ENCODE results near the gene FICD.
A peak's percentile ranks its signal among the peaks of the same experiment; 100 is the strongest.

The FICD gene

GRCh38 chr12:108559007-108559655, 44.1 kb downstream of the FICD start:
- DNase-seq (ENCODE audit: insufficient read length, low spot score): no peak
- FAIRE-seq: no peak
- no peak for TF ChIP-seq CTCF (IDR thresholded peaks at IDR 0.05; ENCODE audit: insufficient read depth, missing control alignments)

- TF ChIP-seq CTCF (IDR thresholded peaks at IDR 0.05; ENCODE audit: insufficient read depth, missing control alignments): no peak
- DNase-seq (ENCODE audit: insufficient read length, low spot score) (no peak), FAIRE-seq (no peak)
Observed at GRCh38 chr12:108559748-108560147, 44.7 kb downstream of the FICD start.

- FAIRE-seq (no peak), DNase-seq (ENCODE audit: insufficient read length, low spot score) (no peak)
- no peak for TF ChIP-seq CTCF (IDR thresholded peaks at IDR 0.05; ENCODE audit: insufficient read depth, missing control alignments)
Observed at GRCh38 chr12:108560321-108560721, 45.2 kb downstream of the FICD start.

GRCh38 chr12:108560752-108561719, 46.0 kb downstream of the FICD start, which contains the start of gene SART3:
Gene SART3 (minus strand): TSS chr12:108561173. CDS start chr12:108561154, 19 bp downstream.
- FAIRE-seq (no peak), DNase-seq (ENCODE audit: insufficient read length, low spot score) (peak; percentile 78)
- no peak for TF ChIP-seq CTCF (IDR thresholded peaks at IDR 0.05; ENCODE audit: insufficient read depth, missing control alignments)

GRCh38 chr12:108561852-108562347, 46.8 kb downstream of the FICD start:
- no peak for TF ChIP-seq CTCF (IDR thresholded peaks at IDR 0.05; ENCODE audit: insufficient read depth, missing control alignments)
- DNase-seq (ENCODE audit: insufficient read length, low spot score) (no peak), FAIRE-seq (no peak)

- no peak for TF ChIP-seq CTCF (IDR thresholded peaks at IDR 0.05; ENCODE audit: insufficient read depth, missing control alignments)
- DNase-seq (ENCODE audit: insufficient read length, low spot score): peak; percentile 81
- no peak for FAIRE-seq
Observed at GRCh38 chr12:108562348-108563135, 47.5 kb downstream of the FICD start, which contains the start of gene ISCU. Gene ISCU (plus strand): TSS chr12:108562596. CDS start chr12:108562623, 27 bp downstream.

Data from D721Med (cell line).